ENCODE results near the gene ACAP2. TPM values are rescaled to one million over a fixed set of nuclear protein-coding genes. Genes with fewer than 3 reads are reported as not detected.
"Not testable (repeated sequence)": the region's sequence is repeated elsewhere in the genome, so short reads cannot be mapped to it uniquely, and the experiment has no call there.

ACAP2 gene
- total and polyA plus RNA-seq, 2 donors, result 18.9 to 40.4 TPM

DNA sequence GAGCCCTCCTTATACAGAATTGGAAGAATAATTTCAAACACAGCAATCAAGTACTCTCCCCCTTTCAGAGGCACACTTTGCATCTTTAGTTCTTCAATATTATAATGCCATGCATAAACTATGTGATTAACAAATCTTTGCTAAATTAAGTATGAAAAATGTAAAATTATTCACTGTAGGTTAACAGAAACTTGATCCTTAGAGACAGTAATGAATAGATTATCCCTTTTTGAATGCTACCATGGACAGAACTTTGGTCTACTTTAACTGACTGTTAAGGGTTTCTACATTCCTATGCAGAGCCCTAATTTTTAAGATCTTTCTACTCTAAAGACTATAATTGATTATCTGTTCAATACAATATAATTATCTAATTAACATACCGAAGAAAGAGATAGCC is 146.2 kb downstream of the ACAP2 start:
- Histone ChIP-seq H3K27me3 (ENCODE audit: control insufficient read depth in 2 of 2, insufficient read depth in 1 of 2, low read length in 1 of 2) (no peaks in the 10 kb centered on the region), H3K4me1 (ENCODE audit: control insufficient read depth in 2 of 2, insufficient read depth in 2 of 2, low read length in 2 of 2) (no peaks in the 10 kb centered on the region), H3K27ac (ENCODE audit: low read depth in 1 of 2, low read length in 1 of 2) (no peak overlapping the region), H3K4me3 (ENCODE audit: low read length in 2 of 2) (no peak overlapping the region), H3K36me3 (ENCODE audit: control insufficient read depth in 2 of 2, insufficient read depth in 2 of 2, low read length in 1 of 2) (peaks cover 15 to 48% of the 10 kb centered on the region in 2 donors), H3K9me3 (ENCODE audit: control insufficient read depth in 2 of 2, insufficient read depth in 1 of 2, low read length in 1 of 2) (no peaks in the 10 kb centered on the region)
- no peak for DNase-seq (ENCODE audit: low read depth in 6 of 9, low spot score in 9 of 9)
- WGBS, result 98% methylated on average over 1 of the region's 1 CpG

DNA sequence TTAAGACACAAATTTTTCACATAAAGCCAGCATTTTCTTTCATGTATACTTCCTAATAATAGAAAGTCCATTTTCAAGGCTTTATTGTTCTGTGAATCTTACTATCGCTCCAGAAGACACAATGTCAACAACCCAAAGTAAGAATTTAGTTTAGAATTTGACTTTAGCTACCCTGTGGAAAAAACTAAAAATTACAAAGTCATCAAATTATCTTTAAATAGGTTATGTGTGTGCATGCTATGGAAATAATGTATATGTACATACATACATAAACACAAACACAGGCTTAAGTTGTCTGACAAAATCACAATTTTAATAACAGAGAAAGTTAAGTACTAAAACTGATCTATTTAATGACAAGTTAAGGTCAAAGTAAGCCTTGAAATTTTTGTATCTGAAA is 151.7 kb downstream of the ACAP2 start:
- Histone ChIP-seq H3K4me3 (ENCODE audit: low read length in 2 of 2) (no peak overlapping the region), H3K36me3 (ENCODE audit: control insufficient read depth in 2 of 2, insufficient read depth in 2 of 2, low read length in 1 of 2) (peaks cover 23 to 68% of the 10 kb centered on the region in 2 donors), H3K9me3 (ENCODE audit: control insufficient read depth in 2 of 2, insufficient read depth in 1 of 2, low read length in 1 of 2) (no peaks in the 10 kb centered on the region), H3K4me1 (ENCODE audit: control insufficient read depth in 2 of 2, insufficient read depth in 2 of 2, low read length in 2 of 2) (no peaks in the 10 kb centered on the region), H3K27me3 (ENCODE audit: control insufficient read depth in 2 of 2, insufficient read depth in 1 of 2, low read length in 1 of 2) (no peaks in the 10 kb centered on the region), H3K27ac (ENCODE audit: low read depth in 1 of 2, low read length in 1 of 2) (no peak overlapping the region)
- 99% methylated on average over 1 of the region's 1 CpG for WGBS
- no peak for DNase-seq (ENCODE audit: low read depth in 6 of 9, low spot score in 9 of 9)

DNA sequence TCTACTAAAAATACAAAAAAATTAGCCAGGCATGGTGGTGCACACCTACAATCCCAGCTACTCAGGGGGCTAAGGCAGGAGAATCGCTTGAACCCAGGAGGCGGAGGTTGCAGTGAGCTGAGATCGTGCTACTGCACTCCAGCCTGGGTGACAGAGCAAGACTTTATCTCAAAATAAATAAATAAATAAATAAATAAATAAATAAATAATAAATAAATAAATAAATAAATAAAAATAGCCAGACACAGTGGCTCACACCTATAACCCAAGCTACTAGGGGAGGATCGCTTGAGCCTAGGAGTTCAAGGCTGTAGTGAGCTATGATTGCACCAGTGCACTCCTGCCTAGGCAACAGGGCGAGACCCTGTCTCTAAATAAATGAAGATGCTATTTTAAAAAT is 152.2 kb downstream of the ACAP2 start:
- H3K27ac ChIP-seq (ENCODE audit: low read depth in 1 of 2, low read length in 1 of 2); DNase-seq (ENCODE audit: low read depth in 6 of 9, low spot score in 9 of 9); H3K4me1 ChIP-seq (ENCODE audit: control insufficient read depth in 2 of 2, insufficient read depth in 2 of 2, low read length in 2 of 2); H3K9me3 ChIP-seq (ENCODE audit: control insufficient read depth in 2 of 2, insufficient read depth in 1 of 2, low read length in 1 of 2); H3K27me3 ChIP-seq (ENCODE audit: control insufficient read depth in 2 of 2, insufficient read depth in 1 of 2, low read length in 1 of 2); H3K4me3 ChIP-seq (ENCODE audit: low read length in 2 of 2): not testable (repeated sequence)
- WGBS, result 99% methylated on average over 5 of the region's 5 CpGs
- peaks cover 23 to 70% of the 10 kb centered on the region in 2 donors for H3K36me3 ChIP-seq (ENCODE audit: control insufficient read depth in 2 of 2, insufficient read depth in 2 of 2, low read length in 1 of 2)

DNA sequence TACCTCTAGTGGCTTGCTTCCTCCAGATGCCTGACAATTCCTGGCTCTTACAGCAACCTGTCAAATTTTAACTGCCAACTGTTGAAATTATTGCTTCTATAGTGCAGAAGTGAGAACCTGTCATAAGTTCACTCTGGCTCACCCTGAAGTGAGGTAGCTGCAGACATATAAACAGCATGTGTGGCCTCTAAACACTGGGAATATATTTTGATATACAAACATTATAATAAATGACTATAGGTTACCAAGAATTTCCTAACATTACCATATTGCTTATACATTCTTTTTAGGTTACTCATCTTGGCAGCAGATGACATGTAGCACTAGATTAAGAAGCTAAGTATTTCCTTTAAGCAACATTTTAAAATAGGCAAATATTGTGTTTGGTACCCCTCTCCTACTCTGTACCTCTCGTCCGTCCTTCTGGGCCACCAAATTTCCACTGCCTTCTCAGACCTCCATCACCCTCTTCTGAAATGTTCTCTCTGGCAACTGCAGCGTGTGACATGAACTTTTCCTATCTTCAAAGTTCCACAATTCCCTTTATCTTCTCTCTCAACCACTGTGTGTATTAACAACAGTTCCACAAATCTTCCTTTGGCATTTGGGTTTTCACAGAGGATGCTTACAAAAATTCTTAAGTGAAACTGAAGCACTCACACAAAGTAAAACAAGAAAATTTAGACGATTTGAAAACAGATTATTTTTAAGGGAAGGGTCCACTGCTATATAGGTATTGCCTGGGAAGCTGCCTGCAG is 156.5 kb downstream of the ACAP2 start:
- Histone ChIP-seq H3K36me3 (ENCODE audit: control insufficient read depth in 2 of 2, insufficient read depth in 2 of 2, low read length in 1 of 2) (peaks cover 15 to 65% of the 10 kb centered on the region in 2 donors), H3K27me3 (ENCODE audit: control insufficient read depth in 2 of 2, insufficient read depth in 1 of 2, low read length in 1 of 2) (no peaks in the 10 kb centered on the region), H3K9me3 (ENCODE audit: control insufficient read depth in 2 of 2, insufficient read depth in 1 of 2, low read length in 1 of 2) (no peaks in the 10 kb centered on the region), H3K27ac (ENCODE audit: low read depth in 1 of 2, low read length in 1 of 2) (no peak overlapping the region), H3K4me1 (ENCODE audit: control insufficient read depth in 2 of 2, insufficient read depth in 2 of 2, low read length in 2 of 2) (no peaks in the 10 kb centered on the region), H3K4me3 (ENCODE audit: low read length in 2 of 2) (no peak overlapping the region)
- WGBS, result 85% methylated on average over 4 of the region's 4 CpGs
- no peak for DNase-seq (ENCODE audit: low read depth in 6 of 9, low spot score in 9 of 9)

DNA sequence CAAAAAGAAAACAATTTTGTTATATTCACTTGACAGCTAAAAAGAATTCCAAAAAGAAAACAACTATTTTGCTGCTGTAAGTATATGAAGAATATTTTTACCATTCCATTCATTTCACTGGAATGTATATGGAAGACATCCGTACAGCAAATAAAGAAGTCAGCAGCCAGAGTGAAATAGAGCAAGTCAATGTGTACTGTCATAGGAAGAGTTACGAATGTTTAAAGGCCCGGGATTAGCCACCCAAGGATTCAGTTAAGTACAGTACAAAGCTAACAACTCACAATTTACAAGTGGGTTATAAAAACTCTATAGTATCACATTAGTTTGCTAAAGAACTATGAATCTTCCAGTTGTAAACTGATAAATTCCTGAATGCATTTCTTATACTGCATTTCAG is 157.4 kb downstream of the ACAP2 start:
- Histone ChIP-seq H3K27ac (ENCODE audit: low read depth in 1 of 2, low read length in 1 of 2) (no peak overlapping the region), H3K9me3 (ENCODE audit: control insufficient read depth in 2 of 2, insufficient read depth in 1 of 2, low read length in 1 of 2) (no peaks in the 10 kb centered on the region), H3K4me3 (ENCODE audit: low read length in 2 of 2) (no peak overlapping the region), H3K36me3 (ENCODE audit: control insufficient read depth in 2 of 2, insufficient read depth in 2 of 2, low read length in 1 of 2) (peaks cover 15 to 63% of the 10 kb centered on the region in 2 donors), H3K4me1 (ENCODE audit: control insufficient read depth in 2 of 2, insufficient read depth in 2 of 2, low read length in 2 of 2) (no peaks in the 10 kb centered on the region), H3K27me3 (ENCODE audit: control insufficient read depth in 2 of 2, insufficient read depth in 1 of 2, low read length in 1 of 2) (no peaks in the 10 kb centered on the region)
- no peak for DNase-seq (ENCODE audit: low read depth in 6 of 9, low spot score in 9 of 9)
- 98% methylated on average over 3 of the region's 3 CpGs for WGBS

DNA sequence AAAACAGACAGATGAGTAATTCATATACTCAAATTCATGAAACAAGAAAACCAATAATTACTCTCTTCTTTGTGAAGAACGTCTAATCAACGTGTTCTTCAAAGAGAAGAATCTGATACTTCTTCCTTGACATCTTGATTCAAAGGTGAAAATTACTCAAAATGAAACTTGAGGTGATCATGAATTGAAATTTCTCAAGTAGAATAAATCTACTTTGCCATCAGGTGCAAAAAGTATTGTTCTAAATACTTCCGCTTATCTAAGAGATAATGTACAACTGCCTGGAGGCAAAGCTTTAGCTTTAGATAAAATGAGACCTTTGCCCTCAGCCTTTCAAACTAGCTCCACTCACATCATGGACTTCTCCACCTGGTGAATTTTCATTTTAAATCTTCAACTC is 158.0 kb downstream of the ACAP2 start:
- Histone ChIP-seq H3K4me3 (ENCODE audit: low read length in 2 of 2) (no peak overlapping the region), H3K27me3 (ENCODE audit: control insufficient read depth in 2 of 2, insufficient read depth in 1 of 2, low read length in 1 of 2) (no peaks in the 10 kb centered on the region), H3K27ac (ENCODE audit: low read depth in 1 of 2, low read length in 1 of 2) (no peak overlapping the region), H3K4me1 (ENCODE audit: control insufficient read depth in 2 of 2, insufficient read depth in 2 of 2, low read length in 2 of 2) (no peaks in the 10 kb centered on the region), H3K36me3 (ENCODE audit: control insufficient read depth in 2 of 2, insufficient read depth in 2 of 2, low read length in 1 of 2) (peaks cover 13 to 57% of the 10 kb centered on the region in 2 donors), H3K9me3 (ENCODE audit: control insufficient read depth in 2 of 2, insufficient read depth in 1 of 2, low read length in 1 of 2) (no peaks in the 10 kb centered on the region)
- WGBS, result 95% methylated on average over 3 of the region's 3 CpGs
- DNase-seq (ENCODE audit: low read depth in 6 of 9, low spot score in 9 of 9), result no peak

DNA sequence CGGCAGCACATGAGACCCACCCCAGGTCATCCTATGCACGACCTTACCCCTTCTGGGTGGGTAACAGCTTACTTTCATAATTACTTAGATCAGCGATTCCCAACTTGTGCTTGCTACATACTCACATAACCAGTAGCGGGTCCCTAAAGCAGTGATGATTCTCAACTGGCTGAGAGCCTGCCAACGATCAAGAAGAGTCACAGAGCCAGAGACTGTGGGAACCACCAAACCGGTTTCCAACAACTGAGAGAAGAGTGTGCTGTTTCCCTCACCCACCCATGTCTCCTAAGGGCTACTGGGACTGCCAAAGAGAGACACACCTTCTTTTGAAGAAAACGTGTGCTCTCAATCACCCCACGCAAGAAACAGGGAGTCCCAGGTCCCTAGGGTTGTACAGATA is 159.9 kb downstream of the ACAP2 start:
- no peak for DNase-seq (ENCODE audit: low read depth in 6 of 9, low spot score in 9 of 9)
- H3K27ac ChIP-seq (ENCODE audit: low read depth in 1 of 2, low read length in 1 of 2), result no peak overlapping the region
- no peaks in the 10 kb centered on the region for H3K9me3 ChIP-seq (ENCODE audit: control insufficient read depth in 2 of 2, insufficient read depth in 1 of 2, low read length in 1 of 2)
- H3K27me3 ChIP-seq (ENCODE audit: control insufficient read depth in 2 of 2, insufficient read depth in 1 of 2, low read length in 1 of 2), result no peaks in the 10 kb centered on the region
- H3K4me3 ChIP-seq (ENCODE audit: low read length in 2 of 2), result no peak overlapping the region
- 96% methylated on average over 8 of the region's 8 CpGs for WGBS
- peaks cover 6 to 51% of the 10 kb centered on the region in 2 donors for H3K36me3 ChIP-seq (ENCODE audit: control insufficient read depth in 2 of 2, insufficient read depth in 2 of 2, low read length in 1 of 2)
- H3K4me1 ChIP-seq (ENCODE audit: control insufficient read depth in 2 of 2, insufficient read depth in 2 of 2, low read length in 2 of 2), result no peaks in the 10 kb centered on the region

DNA sequence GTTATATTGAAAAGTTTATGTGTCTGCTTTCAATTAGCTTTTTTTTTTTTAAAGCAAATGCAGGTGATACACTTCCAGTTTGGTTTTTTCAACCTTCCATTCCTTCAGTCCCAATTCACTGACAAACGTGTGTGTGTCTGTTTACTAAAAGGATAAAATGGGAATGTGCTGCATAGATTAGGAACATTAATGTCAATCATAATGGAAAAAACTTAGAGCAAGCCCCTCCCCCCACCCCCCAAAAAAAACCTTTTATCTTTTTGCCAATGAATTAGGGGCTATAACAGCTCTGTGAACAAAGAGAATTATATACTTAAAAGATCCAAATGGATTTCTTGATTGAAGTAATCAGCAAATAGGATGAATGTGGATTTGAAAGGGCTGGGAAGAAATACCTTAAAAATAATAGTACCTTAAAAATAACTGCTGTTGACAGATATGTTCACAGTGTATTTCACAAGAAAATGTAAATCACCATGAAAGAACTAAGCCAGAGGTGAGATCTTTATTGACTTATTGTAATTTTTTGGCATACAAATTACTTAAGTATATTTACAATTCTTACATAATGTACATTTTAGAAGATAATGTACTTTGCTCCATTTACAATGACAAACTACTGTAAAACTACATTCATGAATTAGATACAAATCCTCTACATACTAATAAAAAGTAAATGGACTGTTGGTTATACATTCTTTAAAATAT is 168.4 kb downstream of the ACAP2 start:
- DNase-seq (ENCODE audit: low read depth in 6 of 9, low spot score in 9 of 9), result no peak
- peaks cover 12 to 17% of the 10 kb centered on the region in 2 donors for H3K4me1 ChIP-seq (ENCODE audit: control insufficient read depth in 2 of 2, insufficient read depth in 2 of 2, low read length in 2 of 2)
- no peak overlapping the region for H3K27ac ChIP-seq (ENCODE audit: low read depth in 1 of 2, low read length in 1 of 2)
- H3K27me3 ChIP-seq (ENCODE audit: control insufficient read depth in 2 of 2, insufficient read depth in 1 of 2, low read length in 1 of 2), result no peaks in the 10 kb centered on the region
- H3K9me3 ChIP-seq (ENCODE audit: control insufficient read depth in 2 of 2, insufficient read depth in 1 of 2, low read length in 1 of 2), result no peaks in the 10 kb centered on the region
- peaks cover 3 to 18% of the 10 kb centered on the region in 2 donors for H3K36me3 ChIP-seq (ENCODE audit: control insufficient read depth in 2 of 2, insufficient read depth in 2 of 2, low read length in 1 of 2)
- WGBS, result 87% methylated on average over 1 of the region's 1 CpG
- H3K4me3 ChIP-seq (ENCODE audit: low read length in 2 of 2), result no peak overlapping the region

DNA sequence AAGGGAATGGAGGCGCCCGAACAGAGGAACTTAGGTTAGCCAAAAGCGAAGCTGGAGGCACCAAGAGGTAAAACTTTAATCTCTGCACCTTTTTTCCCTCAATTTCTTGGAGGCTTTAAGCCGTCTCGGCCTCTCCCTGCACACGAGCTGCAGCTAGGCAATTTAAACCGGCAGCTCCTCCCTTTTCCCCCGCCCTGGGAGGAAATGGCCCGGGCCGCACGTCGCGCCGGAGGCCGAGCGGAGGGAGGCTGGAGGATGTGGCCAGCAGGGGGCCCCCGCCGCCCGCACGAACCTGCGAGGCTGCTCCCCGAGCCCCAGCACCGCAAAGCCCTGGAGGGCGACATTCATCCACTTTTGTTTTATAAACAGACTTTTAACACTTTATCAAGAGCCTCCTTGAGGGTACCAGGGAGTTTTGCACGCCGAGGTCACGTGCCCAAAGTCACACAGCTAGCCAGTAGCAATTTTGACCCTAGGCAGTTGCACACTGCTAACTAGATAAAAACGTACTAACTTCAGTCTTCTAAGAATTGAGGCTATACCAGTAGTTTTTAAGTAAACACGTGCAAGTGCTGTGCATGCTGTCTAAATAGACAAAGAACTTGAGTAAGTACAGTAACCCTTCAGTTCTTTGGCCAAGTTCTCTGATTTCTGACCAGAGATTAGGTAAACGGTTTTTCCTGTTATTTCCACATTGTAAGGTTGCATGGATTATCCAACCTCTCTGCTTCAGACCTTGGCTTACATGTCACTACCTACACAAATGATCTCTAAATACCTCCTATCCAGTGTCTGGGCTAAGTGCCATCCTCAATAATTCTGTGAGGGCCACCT is 171.2 kb downstream of the ACAP2 start:
- no peaks in the 10 kb centered on the region for H3K27me3 ChIP-seq (ENCODE audit: control insufficient read depth in 2 of 2, insufficient read depth in 1 of 2, low read length in 1 of 2)
- WGBS, result 2% methylated on average over 30 of the region's 30 CpGs
- peak; percentile 70 to 94 (median 85) for DNase-seq (ENCODE audit: low read depth in 6 of 9, low spot score in 9 of 9)
- H3K4me3 ChIP-seq (ENCODE audit: low read length in 2 of 2), result peak overlapping the region; percentile 87 to 93
- peak overlapping the region; percentile 91 to 96 for H3K27ac ChIP-seq (ENCODE audit: low read depth in 1 of 2, low read length in 1 of 2)
- peaks cover 12 to 22% of the 10 kb centered on the region in 2 donors for H3K4me1 ChIP-seq (ENCODE audit: control insufficient read depth in 2 of 2, insufficient read depth in 2 of 2, low read length in 2 of 2)
- no peaks in the 10 kb centered on the region for H3K9me3 ChIP-seq (ENCODE audit: control insufficient read depth in 2 of 2, insufficient read depth in 1 of 2, low read length in 1 of 2)
- peaks cover 0 to 13% of the 10 kb centered on the region in 2 donors for H3K36me3 ChIP-seq (ENCODE audit: control insufficient read depth in 2 of 2, insufficient read depth in 2 of 2, low read length in 1 of 2)
